Pancreas (tissue), 10 donors: ENCODE results near the gene TRPV5. TPM values are rescaled to one million over a fixed set of nuclear protein-coding genes. Genes with fewer than 3 reads are reported as not detected.

Source experiments
- ATAC-seq, 4 donors: fragments of 200-7000 bp; cut with Tn5 transposase; one replicate each; pipeline versions ENCODE4 v1.8.0 to v1.9.1; 2020; ENCODE audit warnings: mild to moderate bottlenecking in 4 of 4, moderate library complexity in 4 of 4
- DNase-seq, 6 donors: peaks; one replicate each; pipeline ENCODE4 v3.0.0-alpha.2; 2020
- FAIRE-seq: peaks from 2 replicates; lab custom pipeline; 2012; peaks lifted over from hg19 to GRCh38; lab: Jason Lieb, UNC
- H3K27ac ChIP-seq, 4 donors: fragments of 200-600 bp; sonication (generic); 1 replicate in 3 of 4; 2 replicates in 1 of 4; pipeline versions ENCODE4 v1.5.0 to v1.8.0; 2020
- H3K27me3 ChIP-seq, 4 donors: fragments of 200-600 bp; one replicate each; pipeline ENCODE4 v1.8.0; 2021
- H3K36me3 ChIP-seq, 3 donors: fragments of 200-600 bp; sonication (generic) in 1 of 3; one replicate each; pipeline versions ENCODE4 v1.5.0 to v1.8.0; 2020 to 2021
- H3K4me1 ChIP-seq, 3 donors: fragments of 200-600 bp; one replicate each; pipeline ENCODE4 v1.8.0; 2021
- H3K4me3 ChIP-seq, 4 donors: fragments of 200-600 bp; sonication (generic) in 2 of 4; one replicate each; pipeline versions ENCODE4 v1.5.0 to v1.8.0; 2020 to 2021
- H3K9me3 ChIP-seq, 4 donors: fragments of 200-600 bp; one replicate each; pipeline ENCODE4 v1.8.0; 2021
- CTCF ChIP-seq, 4 donors: fragments of 200-600 bp; sonication (generic) in 3 of 4; IDR thresholded peaks; one replicate each; pipeline versions ENCODE4 v1.5.0 to v1.8.0; 2021; ENCODE audit warnings: antibody characterized with exemption in 4 of 4
- WGBS, 2 donors: extraction: QIAGEN DNeasy Blood & Tissue Kit; methylation state at CpG; one replicate each; pipeline ENCODE4 v1.1.7; 2013; 5-methylcytosine and 5-hydroxymethylcytosine counted together
- intact Hi-C, 3 donors: fragments of 100-400 bp; cut with DNase I; formaldehyde crosslinking; loops; one replicate each; pipeline versions ENCODE4 v1.11.1 to v1.14.2; 2022
- polyA plus RNA-seq, 2 donors: library from polyadenylated mRNA; stranded (reverse); fragments of 200-250 nt; gene quantifications; one replicate each; pipeline ENCODE4 v1.2.3, GENCODE V29; 2013
- total RNA-seq, 6 donors: library from RNA; stranded (reverse); fragmentation: NEBNext Ultra II Directional in 4 of 6; extraction: Animal tissue kit (Norgen Biotek cat#: 25700) in 4 of 6; gene quantifications; one replicate each; pipeline versions ENCODE4 v1.2.1 to v1.2.4, GENCODE V29; 2021 to 2023
- donor health status: healthy with polysubstance abuse.
- donor health status: DM: no; HTN: no; CAD: no; lungs with moderate emphysema.
- donor health status: DM: no; HTN: no; CAD: no.
- donor health status: control.
- donor health status: control.
- donor health status: Bipolar disorder and iron deficiency.
- donor health status: DM: yes; HTN: yes; CAD: no.
- donor health status: DM: no; HTN: no; CAD: no.
- donor health status: DM: no; HTN: no; CAD: no.
- donor health status: DM: yes; HTN: yes; CAD: no.

TRPV5 gene
- total and polyA plus RNA-seq, 8 donors: 0.06 to 0.08 TPM; not detected in 6

GRCh38 chr7:142896741-142897379, 36.7 kb downstream of the TRPV5 start:
- DNase-seq: no peak
- H3K9me3 ChIP-seq: no peaks in the 10 kb centered on the region
- H3K4me1 ChIP-seq: peaks cover 0 to 4% (median 0%) of the 10 kb centered on the region in 3 donors
- no peak overlapping the region for H3K4me3 ChIP-seq
- no peak for FAIRE-seq
- ATAC-seq: no peak
- no peaks in the 10 kb centered on the region for H3K27me3 ChIP-seq
- H3K36me3 ChIP-seq: no peaks in the 10 kb centered on the region
- intact Hi-C loops: no loop called here
- no peak for TF ChIP-seq CTCF (IDR thresholded peaks at IDR 0.05)
- no peak overlapping the region for H3K27ac ChIP-seq
- 75 to 97% methylated on average over 3 of the region's 3 CpGs for WGBS, 2 donors

GRCh38 chr7:142896151-142896550, 37.4 kb downstream of the TRPV5 start:
- Histone ChIP-seq H3K9me3 (no peaks in the 10 kb centered on the region), H3K4me3 (no peak overlapping the region), H3K36me3 (no peaks in the 10 kb centered on the region), H3K27ac (no peak overlapping the region), H3K27me3 (no peaks in the 10 kb centered on the region), H3K4me1 (peaks cover 0 to 4% (median 0%) of the 10 kb centered on the region in 3 donors)
- 93 to 96% methylated on average over 3 of the region's 3 CpGs for WGBS, 2 donors
- FAIRE-seq (no peak), ATAC-seq (no peak), DNase-seq (no peak)
- TF ChIP-seq CTCF (IDR thresholded peaks at IDR 0.05): no peak
- intact Hi-C loops: no loop called here

GRCh38 chr7:142894985-142895593, 38.5 kb downstream of the TRPV5 start:
- Histone ChIP-seq H3K27me3 (no peaks in the 10 kb centered on the region), H3K4me3 (no peak overlapping the region), H3K36me3 (no peaks in the 10 kb centered on the region), H3K27ac (no peak overlapping the region), H3K4me1 (peaks cover 0 to 4% (median 0%) of the 10 kb centered on the region in 3 donors), H3K9me3 (no peaks in the 10 kb centered on the region)
- FAIRE-seq (no peak), DNase-seq (no peak), ATAC-seq (no peak)
- intact Hi-C loops: no loop called here
- 59 to 67% methylated on average over 6 of the region's 6 CpGs for WGBS, 2 donors
- no peak for TF ChIP-seq CTCF (IDR thresholded peaks at IDR 0.05)

GRCh38 chr7:142894112-142894984, 39.2 kb downstream of the TRPV5 start:
- no peak overlapping the region for H3K4me3 ChIP-seq
- H3K4me1 ChIP-seq: peaks cover 0 to 4% (median 0%) of the 10 kb centered on the region in 3 donors
- no peak for ATAC-seq
- no peaks in the 10 kb centered on the region for H3K9me3 ChIP-seq
- FAIRE-seq: no peak
- WGBS, 2 donors: 64 to 71% methylated on average over 12 of the region's 12 CpGs
- intact Hi-C loops: no loop called here
- H3K27ac ChIP-seq: no peak overlapping the region
- H3K36me3 ChIP-seq: no peaks in the 10 kb centered on the region
- no peak for TF ChIP-seq CTCF (IDR thresholded peaks at IDR 0.05)
- DNase-seq: no peak
- H3K27me3 ChIP-seq: no peaks in the 10 kb centered on the region
